Neural crest cell (in vitro differentiated cells): ENCODE measurements around the gene MYRF. TPM values are rescaled to one million over a fixed set of nuclear protein-coding genes. Genes with fewer than 3 reads are reported as not detected.

ENCODE experiments used
- DNase-seq: peaks from one replicate; pipeline ENCODE4 v3.0.0; 2021; ENCODE audit warnings: low read depth, mixed read lengths, low spot score
- H3K27ac Mint-ChIP-seq: one replicate; pipeline ENCODE4 v1.8.0; 2021; ENCODE audit warnings: mild to moderate bottlenecking, mixed read lengths; ENCODE audit not compliant: unreplicated experiment
- H3K27me3 Mint-ChIP-seq: 2 replicates; pipeline ENCODE4 v1.8.0; 2021; ENCODE audit warnings: low read depth, mild to moderate bottlenecking, mixed read lengths
- H3K36me3 Mint-ChIP-seq: 2 replicates; pipeline ENCODE4 v1.8.0; 2021; ENCODE audit warnings: low read depth, mild to moderate bottlenecking, mixed read lengths
- H3K4me1 Mint-ChIP-seq: 2 replicates; pipeline ENCODE4 v1.8.0; 2021; ENCODE audit warnings: mixed read lengths
- H3K4me3 Mint-ChIP-seq: one replicate; pipeline ENCODE4 v1.8.0; 2021; ENCODE audit warnings: mild to moderate bottlenecking, mixed read lengths
- H3K9me3 Mint-ChIP-seq: 2 replicates; pipeline ENCODE4 v1.8.0; 2021; ENCODE audit warnings: mixed read lengths
- CTCF ChIP-seq: fragments of 200-600 bp; sonication (generic); conservative IDR thresholded peaks from 2 replicates; pipeline ENCODE4 v1.5.0; 2021; ENCODE audit warnings: antibody characterized with exemption, mild to moderate bottlenecking
- total RNA-seq: library from RNA; stranded (reverse); gene quantifications from 2 replicates; pipeline ENCODE4 v1.2.1, GENCODE V29; 2021

Gene MYRF
- total RNA-seq, 1 donor from 2014 or later, result 3.5 TPM

GRCh38 chr11:61784506-61784805 is 32.0 kb downstream of the MYRF start:
- DNase-seq, result no peak
- Mint-ChIP-seq H3K27ac (no peak overlapping the region), H3K36me3 (no peaks in the 10 kb centered on the region), H3K27me3 (no peaks in the 10 kb centered on the region), H3K4me3 (peak overlapping the region; percentile 65), H3K4me1 (no peaks in the 10 kb centered on the region), H3K9me3 (no peaks in the 10 kb centered on the region)
- no peak for TF ChIP-seq CTCF

- TF ChIP-seq CTCF, result no peak
- Mint-ChIP-seq H3K27ac (no peak overlapping the region), H3K36me3 (peaks cover 6% of the 10 kb centered on the region), H3K9me3 (no peaks in the 10 kb centered on the region), H3K27me3 (no peaks in the 10 kb centered on the region), H3K4me3 (no peak overlapping the region), H3K4me1 (no peaks in the 10 kb centered on the region)
- no peak for DNase-seq
Observed at GRCh38 chr11:61785837-61786402, 33.5 kb downstream of the MYRF start.

GRCh38 chr11:61787928-61788491 is 35.6 kb downstream of the MYRF start:
- DNase-seq, result peak; percentile 37
- Mint-ChIP-seq H3K4me1 (peaks cover 13% of the 10 kb centered on the region), H3K36me3 (peaks cover 6% of the 10 kb centered on the region), H3K9me3 (no peaks in the 10 kb centered on the region), H3K27me3 (peaks cover 3% of the 10 kb centered on the region), H3K4me3 (no peak overlapping the region), H3K27ac (no peak overlapping the region)
- peak; percentile 60 for TF ChIP-seq CTCF

GRCh38 chr11:61791737-61792309 is 39.4 kb downstream of the MYRF start:
- peaks cover 10% of the 10 kb centered on the region for H3K36me3 Mint-ChIP-seq
- H3K27me3 Mint-ChIP-seq, result peaks cover 3% of the 10 kb centered on the region
- peaks cover 31% of the 10 kb centered on the region for H3K4me1 Mint-ChIP-seq
- no peaks in the 10 kb centered on the region for H3K9me3 Mint-ChIP-seq
- TF ChIP-seq CTCF, result no peak
- peak; percentile 70 for DNase-seq
- peak overlapping the region; percentile 96 for H3K4me3 Mint-ChIP-seq
- H3K27ac Mint-ChIP-seq, result peak overlapping the region; percentile 100

- H3K9me3 Mint-ChIP-seq, result no peaks in the 10 kb centered on the region
- H3K4me1 Mint-ChIP-seq, result peaks cover 38% of the 10 kb centered on the region
- peak; percentile 86 for DNase-seq
- peak within 1 kb of the TSS; percentile 96 for H3K4me3 Mint-ChIP-seq
- peak; percentile 24 for TF ChIP-seq CTCF
- H3K27ac Mint-ChIP-seq, result peak within 1 kb of the TSS; percentile 100
- H3K27me3 Mint-ChIP-seq, result peaks cover 3% of the 10 kb centered on the region
- peaks cover 14% of the 10 kb centered on the region for H3K36me3 Mint-ChIP-seq
Observed at GRCh38 chr11:61792310-61793082, 40.1 kb downstream of the MYRF start, which contains the start of the genes FEN1 and TMEM258. FEN1 (plus strand) TSS chr11:61792911; CDS start chr11:61795362, 2,451 bp downstream. TMEM258 (minus strand) TSS chr11:61792599; CDS start chr11:61792558, 41 bp downstream.
